ENCODE data around the gene SPX. TPM values are rescaled to one million over a fixed set of nuclear protein-coding genes. Genes with fewer than 3 reads are reported as not detected.

The SPX gene
- total RNA-seq (2014; rRNA removed; shearing (Covaris generic)) = 1.1 and 1.4 TPM in 2 replicates

- DNase-seq (ENCODE audit: low read depth) = peak; percentile 7
These were observed at the start of gene SPX for GRCh38 chr12:21526053-21526452. SPX (plus strand) TSS chr12:21526296; CDS start chr12:21526473, 177 bp downstream.

- DNase-seq (ENCODE audit: low read depth) = peak; percentile 16
These were observed 49.1 kb upstream of the SPX start for GRCh38 chr12:21476949-21477348.

DNA sequence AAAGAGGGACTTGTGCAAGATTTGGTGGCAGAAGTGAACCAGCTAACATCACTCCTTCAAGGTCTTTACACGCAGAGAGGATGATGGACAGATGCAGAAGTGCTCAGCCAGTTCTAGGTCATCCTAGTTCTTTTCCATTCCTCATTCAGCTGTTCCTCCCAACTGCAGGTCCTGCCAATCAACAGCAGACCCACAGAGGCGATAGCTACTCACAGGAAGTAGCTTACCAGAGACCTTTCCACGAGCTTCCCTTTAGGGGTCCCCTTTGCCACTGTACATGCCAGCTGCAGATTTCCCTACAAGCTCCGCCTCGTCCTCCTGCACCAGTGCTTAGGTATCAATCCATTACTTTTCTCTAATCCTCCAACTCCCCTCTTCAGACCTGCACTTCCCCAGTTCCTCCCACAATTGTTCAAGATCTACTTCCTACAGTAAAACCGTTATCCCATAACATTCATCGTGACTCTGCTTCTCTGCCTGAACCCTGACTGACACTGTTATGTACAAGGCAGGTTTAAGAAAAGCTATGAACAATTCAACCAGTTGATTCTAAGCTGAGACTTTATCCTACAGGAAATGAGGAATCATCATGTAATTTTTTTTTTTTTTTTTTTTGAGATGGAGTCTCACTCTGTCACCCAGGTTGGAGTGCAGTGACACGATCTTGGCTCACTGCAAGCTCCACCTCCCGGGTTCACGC lies 47.2 kb upstream of the SPX start:
- DNase-seq (ENCODE audit: low read depth) = no peak

DNA sequence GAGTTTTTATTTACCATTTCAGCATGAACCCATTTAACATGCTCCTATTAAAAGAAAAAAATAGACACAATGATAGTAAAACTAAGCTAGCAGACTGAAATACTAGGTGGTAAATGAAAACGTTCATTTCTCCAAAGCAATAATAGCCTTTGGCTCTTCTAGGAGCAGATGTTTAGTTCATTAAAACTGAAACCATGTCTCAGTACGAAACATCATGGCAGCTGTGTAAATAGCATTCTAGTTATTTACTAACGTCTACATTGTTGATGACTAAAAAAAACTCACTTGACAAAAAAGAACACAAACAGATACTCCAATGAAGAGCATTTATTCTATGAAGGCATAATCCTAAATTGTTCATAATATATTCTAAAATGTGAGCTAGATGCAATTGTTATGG lies 42.6 kb upstream of the SPX start:
- no peak for DNase-seq (ENCODE audit: low read depth)

DNA sequence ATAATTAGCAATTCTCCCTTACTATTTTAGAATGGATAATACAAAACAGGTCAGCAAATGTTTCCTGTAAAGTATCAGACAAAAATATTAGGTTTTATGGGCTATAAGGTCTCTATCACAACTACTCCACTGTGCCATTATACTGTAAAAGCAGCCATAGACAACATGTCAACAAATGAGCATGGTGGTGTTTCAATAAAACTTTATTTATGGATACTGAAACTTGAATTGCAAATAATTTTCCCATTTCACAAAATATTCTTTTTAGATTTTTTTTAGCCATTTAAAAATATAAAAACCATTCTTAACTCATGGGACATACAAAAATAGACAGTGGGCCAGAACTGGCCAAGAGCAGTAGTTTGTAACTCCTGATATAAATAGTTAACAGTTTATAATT lies 40.1 kb upstream of the SPX start:
- DNase-seq (ENCODE audit: low read depth) = no peak

DNA sequence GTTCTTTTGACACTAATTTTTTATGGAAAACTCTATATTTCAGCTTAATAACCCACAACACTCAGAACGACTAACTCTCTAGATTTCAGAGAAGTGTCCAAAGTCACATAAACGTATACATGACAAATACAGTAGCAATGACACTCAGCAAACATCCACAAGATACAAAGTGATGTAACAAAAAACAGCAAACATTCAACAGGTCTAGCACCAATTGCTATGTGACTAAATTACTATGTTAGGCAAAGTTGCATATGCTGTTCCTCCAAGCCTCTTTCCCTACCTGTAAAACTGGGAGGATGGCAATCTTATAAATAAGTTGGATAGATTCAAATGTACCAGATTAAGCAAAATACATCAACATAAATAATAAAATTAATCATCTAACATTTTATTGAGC lies 26.3 kb upstream of the SPX start:
- no peak for DNase-seq (ENCODE audit: low read depth)

GRCh38 chr12:21500786-21501257 lies 25.3 kb upstream of the SPX start:
- DNase-seq (ENCODE audit: low read depth) = no peak

- peak; percentile 98 for DNase-seq (ENCODE audit: low read depth)
These were observed 24.6 kb upstream of the SPX start, which contains the start of the genes GOLT1B and RECQL for GRCh38 chr12:21501258-21502163. GOLT1B (plus strand) TSS chr12:21501789; CDS start chr12:21501924, 135 bp downstream. RECQL (minus strand) TSS chr12:21501635; CDS start chr12:21499570, 2,065 bp downstream.

DNA sequence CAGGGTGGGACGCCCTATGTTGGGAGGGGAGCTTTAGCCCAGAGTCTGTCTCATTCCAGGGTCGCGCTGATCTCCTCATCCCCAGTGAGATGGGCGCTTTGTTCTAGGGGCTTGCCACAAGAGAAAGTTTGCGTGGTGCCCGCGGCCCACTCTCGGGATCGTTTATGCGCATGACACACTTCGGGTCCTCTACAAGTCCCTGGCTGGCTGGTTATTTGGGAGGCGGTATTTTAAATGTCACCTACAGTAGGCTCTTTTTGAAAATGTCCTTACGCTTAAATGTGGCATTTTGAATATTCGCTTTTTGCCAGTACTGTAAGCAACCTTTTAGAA lies 24.0 kb upstream of the SPX start:
- DNase-seq (ENCODE audit: low read depth) = peak; percentile 33

DNA sequence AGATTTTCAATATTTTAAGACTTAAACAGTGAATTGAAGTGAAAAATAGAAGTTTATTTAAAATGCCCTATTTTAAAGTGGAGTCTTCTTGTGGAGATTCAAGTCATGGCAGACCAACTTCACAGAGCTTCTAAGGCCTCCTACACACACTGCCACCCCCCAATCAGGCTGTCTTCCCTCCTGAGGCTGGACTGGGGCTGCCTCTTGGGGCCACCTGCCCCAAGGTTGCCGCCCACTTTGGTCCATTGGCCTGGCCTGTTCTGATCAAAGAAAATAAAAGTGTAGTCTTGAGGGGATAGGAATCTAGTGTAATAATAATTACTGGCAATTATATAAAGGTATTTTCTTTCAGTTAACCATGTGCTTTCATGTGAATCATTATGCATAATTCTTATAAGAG lies 23.2 kb upstream of the SPX start:
- peak; percentile 5 for DNase-seq (ENCODE audit: low read depth)

- no peak for DNase-seq (ENCODE audit: low read depth)
These were observed 20.2 kb upstream of the SPX start for GRCh38 chr12:21505888-21506287.

DNA sequence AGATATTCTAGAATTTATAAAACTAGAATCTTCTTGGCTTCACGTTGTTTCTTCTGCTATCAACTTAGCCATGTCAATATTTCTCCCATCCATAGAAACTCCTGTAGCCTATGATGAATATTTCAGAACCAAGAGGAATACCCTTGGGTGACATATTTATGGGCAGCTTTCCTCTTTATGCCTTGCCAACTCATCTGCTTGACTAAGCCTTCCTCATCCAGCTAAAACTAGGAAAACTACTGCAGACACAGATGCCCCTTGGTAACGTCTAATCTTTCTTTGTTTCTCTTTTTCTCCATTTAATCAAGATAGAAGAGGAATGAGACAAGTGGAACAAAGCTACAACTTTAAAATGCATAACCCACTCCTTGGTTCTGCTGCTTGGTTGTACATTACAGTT lies 18.2 kb upstream of the SPX start:
- DNase-seq (ENCODE audit: low read depth) = no peak

- no peak for DNase-seq (ENCODE audit: low read depth)
These were observed 16.3 kb upstream of the SPX start for GRCh38 chr12:21509768-21510167.

DNA sequence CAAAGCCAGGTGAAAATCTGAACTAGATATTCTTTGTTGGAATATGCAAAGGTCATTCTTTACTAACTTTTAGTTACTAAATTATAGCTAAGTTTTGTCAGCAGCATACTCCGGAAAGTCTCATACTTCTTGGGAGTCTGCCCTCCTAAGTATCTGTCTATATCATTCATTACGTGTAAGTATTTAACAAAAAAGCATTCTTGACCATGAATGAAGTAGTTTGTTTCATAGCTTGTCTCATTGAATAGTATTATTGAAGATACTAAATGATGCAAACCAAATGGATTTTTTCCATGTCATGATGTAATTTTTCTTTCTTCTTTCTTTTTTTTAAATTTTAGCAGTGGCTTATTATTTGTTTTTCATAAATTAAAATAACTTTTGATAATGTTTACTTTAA lies 9.8 kb upstream of the SPX start:
- no peak for DNase-seq (ENCODE audit: low read depth)

DNA sequence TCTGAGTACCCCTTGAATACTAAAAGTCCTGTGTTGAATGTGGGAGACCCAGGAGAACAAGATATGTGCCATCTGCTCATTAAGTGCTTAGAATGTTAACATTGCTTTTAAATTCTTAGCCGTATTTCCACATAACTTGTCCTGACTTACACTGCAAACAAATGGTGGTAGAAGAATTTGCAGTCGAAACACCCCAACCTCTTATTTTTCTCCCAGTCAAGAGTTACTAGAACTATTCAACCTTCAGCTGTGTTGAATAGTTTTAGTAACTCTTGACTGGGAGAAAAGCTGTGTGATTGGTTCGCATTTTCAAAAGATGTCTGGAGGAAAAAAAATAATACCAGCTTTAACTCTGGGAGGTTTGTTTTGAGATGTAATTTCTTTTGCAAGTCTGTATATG lies 7.6 kb upstream of the SPX start:
- DNase-seq (ENCODE audit: low read depth) = no peak

GRCh38 chr12:21521541-21521940 lies 4.6 kb upstream of the SPX start:
- no peak for DNase-seq (ENCODE audit: low read depth)

DNA sequence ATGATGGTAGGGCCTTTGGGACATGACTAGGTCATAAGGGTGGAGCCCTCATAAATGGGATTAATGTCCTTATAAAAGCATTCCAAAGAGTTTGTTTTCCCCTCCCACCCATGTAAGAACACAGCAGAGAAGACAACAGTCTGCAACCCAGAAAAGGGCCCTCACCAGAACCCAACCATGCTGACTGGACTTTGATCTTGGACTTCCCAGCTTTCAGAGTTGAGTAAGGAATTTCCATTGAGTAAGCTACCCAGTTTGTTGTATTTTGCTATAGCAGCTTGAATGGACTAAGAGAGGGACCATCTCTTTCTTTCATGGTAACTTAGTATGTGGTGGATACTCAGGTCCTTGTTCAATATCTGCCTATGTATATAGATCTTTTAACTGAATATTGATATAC lies 2.9 kb upstream of the SPX start:
- DNase-seq (ENCODE audit: low read depth) = no peak

DNA sequence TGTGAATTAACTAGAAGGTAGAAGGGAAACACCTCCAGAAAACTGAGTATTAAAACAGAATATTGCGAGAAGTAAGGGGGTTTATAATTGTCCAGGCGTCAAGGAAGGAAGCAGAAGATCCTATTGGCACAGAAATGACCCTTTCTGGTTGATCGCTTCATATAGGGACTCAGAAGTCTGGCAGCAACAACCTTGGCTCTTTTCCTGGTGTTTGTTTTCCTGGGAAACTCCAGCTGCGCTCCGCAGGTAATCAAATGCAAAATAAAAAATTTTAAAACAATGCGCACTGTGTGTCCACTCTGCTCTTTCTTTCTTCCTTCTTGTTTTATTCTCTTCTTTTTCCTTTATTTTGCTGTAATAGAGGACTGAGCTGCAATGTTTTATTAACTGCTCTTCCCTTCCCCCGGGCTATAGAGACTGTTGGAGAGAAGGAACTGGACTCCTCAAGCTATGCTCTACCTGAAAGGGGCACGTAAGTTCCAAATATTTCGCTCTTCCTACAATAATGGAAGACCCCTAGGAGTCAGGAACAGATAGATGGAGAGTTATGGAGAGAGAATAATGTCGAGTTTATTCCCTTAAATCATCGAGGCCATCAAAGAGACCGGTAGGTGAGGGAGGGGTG lies 737 bp downstream of the SPX start:
- no peak for DNase-seq (ENCODE audit: low read depth)

- DNase-seq (ENCODE audit: low read depth) = peak; percentile 76
These were observed 1.5 kb downstream of the SPX start for GRCh38 chr12:21527451-21528180.

DNA sequence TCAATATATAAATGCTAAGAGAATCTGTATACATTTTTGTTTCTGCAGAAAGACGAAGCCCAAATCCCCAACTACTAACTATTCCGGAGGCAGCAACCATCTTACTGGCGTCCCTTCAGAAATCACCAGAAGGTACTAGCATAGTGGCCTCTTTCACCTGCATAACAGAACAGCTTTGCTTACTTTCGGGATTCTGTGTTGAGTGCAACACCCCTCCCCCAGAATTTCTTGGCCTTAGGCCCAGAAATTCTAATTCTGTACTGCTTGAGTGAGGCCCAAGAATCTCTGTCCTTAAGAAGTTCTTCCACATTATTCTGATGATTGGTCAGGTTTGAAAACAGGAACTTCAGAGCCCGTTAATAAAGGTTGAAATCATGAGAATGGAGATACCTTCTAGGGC lies 2.9 kb downstream of the SPX start:
- DNase-seq (ENCODE audit: low read depth) = no peak

GRCh38 chr12:21529456-21529855 lies 3.4 kb downstream of the SPX start:
- no peak for DNase-seq (ENCODE audit: low read depth)

Measured in Daoy (cell line).